IPS-NIHi7 (cell line): ENCODE measurements around the gene MS4A10.

ENCODE experiments used
- DNase-seq: peaks from one replicate; pipeline ENCODE4 v3.0.0; 2012; ENCODE audit warnings: mixed read lengths; ENCODE audit errors: extremely low spot score

The MS4A10 gene

GRCh38 chr11:60825118-60825517 lies 40.0 kb downstream of the MS4A10 start:
- DNase-seq = no peak

GRCh38 chr11:60825790-60826189 lies 40.7 kb downstream of the MS4A10 start:
- no peak for DNase-seq

GRCh38 chr11:60830478-60831142 lies 45.5 kb downstream of the MS4A10 start:
- DNase-seq = no peak

GRCh38 chr11:60831143-60831500 lies 46.0 kb downstream of the MS4A10 start:
- DNase-seq = peak; percentile 87

- DNase-seq = no peak
Observed at GRCh38 chr11:60831501-60832079, 46.5 kb downstream of the MS4A10 start.

- no peak for DNase-seq
Observed at GRCh38 chr11:60834742-60835533, 49.8 kb downstream of the MS4A10 start.

GRCh38 chr11:60835534-60835846 lies 50.4 kb downstream of the MS4A10 start:
- no peak for DNase-seq

- no peak for DNase-seq
Observed at GRCh38 chr11:60836866-60837515, 51.9 kb downstream of the MS4A10 start.

- peak; percentile 63 for DNase-seq
Observed at GRCh38 chr11:60838132-60838531, 53.0 kb downstream of the MS4A10 start.

GRCh38 chr11:60840470-60841430 lies 55.6 kb downstream of the MS4A10 start:
- no peak for DNase-seq

- DNase-seq = peak; percentile 100
Observed at GRCh38 chr11:60841797-60842667, 56.9 kb downstream of the MS4A10 start, which contains the start of gene CCDC86. Gene CCDC86 (plus strand): TSS chr11:60842113. CDS start chr11:60842125, 12 bp downstream.

- no peak for DNase-seq
Observed at GRCh38 chr11:60842668-60843600, 57.8 kb downstream of the MS4A10 start.

- DNase-seq = no peak
Observed at GRCh38 chr11:60844045-60844869, 59.1 kb downstream of the MS4A10 start.

- DNase-seq = no peak
Observed at GRCh38 chr11:60844870-60845221, 59.7 kb downstream of the MS4A10 start.

GRCh38 chr11:60845338-60845737 lies 60.2 kb downstream of the MS4A10 start:
- DNase-seq = no peak

- no peak for DNase-seq
Observed at GRCh38 chr11:60847281-60847680, 62.1 kb downstream of the MS4A10 start.

- DNase-seq = no peak
Observed at GRCh38 chr11:60847896-60848295, 62.8 kb downstream of the MS4A10 start.

- DNase-seq = no peak
Observed at GRCh38 chr11:60848714-60849151, 63.6 kb downstream of the MS4A10 start.
